Natural killer cell (primary cell): ENCODE results near the gene KDM2B. TPM values are rescaled to one million over a fixed set of nuclear protein-coding genes. Genes with fewer than 3 reads are reported as not detected.
A peak's percentile ranks its signal among the peaks of the same experiment; 100 is the strongest.

ENCODE experiments used
- ATAC-seq, 3 donors: fragments of 150-1000 bp in 2 of 3; fragments of 200-7000 bp in 1 of 3; cut with Tn5 transposase; 1 replicate in 1 of 3; 2 replicates in 2 of 3; pipeline ENCODE4 v1.10.0; 2021; ENCODE audit warnings: mild to moderate bottlenecking in 2 of 3, moderate library complexity in 2 of 3
- DNase-seq, 2 donors: peaks; one replicate each; pipeline versions ENCODE4 v3.0.0 to v3.0.0-alpha.2; 2013 to 2021; ENCODE audit warnings: mixed read lengths in 1 of 2
- H3K27ac ChIP-seq: one replicate; pipeline ENCODE4 v1.5.1; 2013; ENCODE audit warnings: mild to moderate bottlenecking, low read length
- H3K27me3 ChIP-seq: one replicate; pipeline ENCODE4 v1.6.1; 2013; ENCODE audit warnings: low read length; ENCODE audit not compliant: control insufficient read depth, insufficient read depth
- H3K36me3 ChIP-seq: one replicate; pipeline ENCODE4 v1.6.1; 2013; ENCODE audit warnings: low read length; ENCODE audit not compliant: control insufficient read depth, insufficient read depth
- H3K4me1 ChIP-seq: one replicate; pipeline ENCODE4 v1.6.1; 2013; ENCODE audit warnings: low read length; ENCODE audit not compliant: control insufficient read depth, insufficient read depth
- H3K4me3 ChIP-seq: one replicate; pipeline ENCODE4 v1.5.1; 2013; ENCODE audit warnings: low read length
- H3K9me3 ChIP-seq: one replicate; pipeline ENCODE4 v1.6.1; 2013; ENCODE audit warnings: low read length; ENCODE audit not compliant: control insufficient read depth, insufficient read depth
- H3K27ac Mint-ChIP-seq, 2 donors: one replicate each; pipeline ENCODE4 v1.8.0; 2022; ENCODE audit warnings: mild to moderate bottlenecking in 2 of 2, mixed read lengths in 2 of 2, moderate library complexity in 1 of 2
- H3K27me3 Mint-ChIP-seq, 2 donors: one replicate each; pipeline ENCODE4 v1.8.0; 2022; ENCODE audit warnings: low read depth in 2 of 2, mixed read lengths in 2 of 2
- H3K36me3 Mint-ChIP-seq: one replicate; pipeline ENCODE4 v1.8.0; 2022; ENCODE audit warnings: mixed read lengths
- H3K4me1 Mint-ChIP-seq, 2 donors: one replicate each; pipeline ENCODE4 v1.8.0; 2022; ENCODE audit warnings: mixed read lengths in 2 of 2
- H3K4me3 Mint-ChIP-seq: one replicate; pipeline ENCODE4 v1.8.0; 2022; ENCODE audit warnings: mild to moderate bottlenecking, moderate library complexity, mixed read lengths
- H3K9me3 Mint-ChIP-seq, 2 donors: one replicate each; pipeline ENCODE4 v1.8.0; 2022; ENCODE audit warnings: mixed read lengths in 2 of 2
- CTCF ChIP-seq: fragments of 200-600 bp; IDR thresholded peaks from one replicate; pipeline ENCODE4 v1.8.0; 2022; ENCODE audit warnings: antibody characterized with exemption
- WGBS: methylation state at CpG from one replicate; pipeline ENCODE4 v1.1.7; 2013; ENCODE audit warnings: missing lambda C conversion rate; ENCODE audit not compliant: insufficient coverage; 5-methylcytosine and 5-hydroxymethylcytosine counted together
- intact Hi-C: fragments of 100-400 bp; cut with micrococcal nuclease; formaldehyde crosslinking; loops from one replicate; pipeline ENCODE4 v1.14.2; 2022
- total RNA-seq, 4 donors: library from RNA; stranded (reverse); fragments of 120-200 nt in 1 of 4; gene quantifications; one replicate each; pipeline versions ENCODE4 v1.2.3 to v1.2.4, GENCODE V29; 2013 to 2022

Gene KDM2B
- total RNA-seq, 3 donors from 2014 or later (not counting 1 experiment from before 2014, with no cell fraction given): 97.3 to 106 (median 98.1) TPM

GRCh38 chr12:121536899-121537813 is 43.7 kb downstream of the KDM2B start:
- peaks cover 10% of the 10 kb centered on the region for H3K36me3 ChIP-seq
- Mint-ChIP-seq H3K9me3 (no peaks in the 10 kb centered on the region), H3K27me3 (no peaks in the 10 kb centered on the region), H3K4me3 (peak overlapping the region; percentile 82), H3K4me1 (peaks cover 32 to 45% of the 10 kb centered on the region in 2 donors), H3K27ac (peak overlapping the region; percentile 82 to 83), H3K36me3 (no peaks in the 10 kb centered on the region)
- WGBS: under 1% methylated on average over 73 of the region's 73 CpGs
- no peak for TF ChIP-seq CTCF
- peak; percentile 68 to 78 for DNase-seq
- H3K4me3 ChIP-seq: peak overlapping the region; percentile 53
- intact Hi-C loops: loop anchor here (1.0 to 5.0 kb wide), 3 partner anchors 20 to 55 kb away; no protein-coding TSS in a partner anchor
- peak overlapping the region; percentile 95 for H3K27ac ChIP-seq
- peaks cover 48% of the 10 kb centered on the region for H3K4me1 ChIP-seq
- H3K9me3 ChIP-seq: no peaks in the 10 kb centered on the region
- peak; percentile 54 to 85 (median 74) for ATAC-seq
- no peaks in the 10 kb centered on the region for H3K27me3 ChIP-seq

GRCh38 chr12:121536054-121536898 is 44.5 kb downstream of the KDM2B start:
- WGBS: 41% methylated on average over 36 of the region's 36 CpGs
- DNase-seq (peak; percentile 64 to 83), ATAC-seq (peak; percentile 20 to 52 (median 40))
- no peak for TF ChIP-seq CTCF
- H3K36me3 Mint-ChIP-seq: no peaks in the 10 kb centered on the region
- H3K4me1 ChIP-seq: peaks cover 55% of the 10 kb centered on the region
- peak overlapping the region; percentile 82 for H3K4me3 Mint-ChIP-seq
- no peaks in the 10 kb centered on the region for H3K9me3 Mint-ChIP-seq
- H3K36me3 ChIP-seq: peaks cover 12% of the 10 kb centered on the region
- H3K27me3 ChIP-seq: no peaks in the 10 kb centered on the region
- no peaks in the 10 kb centered on the region for H3K27me3 Mint-ChIP-seq
- H3K27ac ChIP-seq: peak overlapping the region; percentile 95
- peaks cover 36 to 48% of the 10 kb centered on the region in 2 donors for H3K4me1 Mint-ChIP-seq
- H3K27ac Mint-ChIP-seq: peak overlapping the region; percentile 82 to 83
- intact Hi-C loops: loop anchor here (5.0 kb wide), 2 partner anchors 34 to 56 kb away; no protein-coding TSS in a partner anchor
- H3K9me3 ChIP-seq: no peaks in the 10 kb centered on the region
- peak overlapping the region; percentile 53 for H3K4me3 ChIP-seq

GRCh38 chr12:121535150-121536053 is 45.4 kb downstream of the KDM2B start:
- Mint-ChIP-seq H3K4me3 (peak overlapping the region; percentile 77), H3K27ac (peak overlapping the region; percentile 82), H3K36me3 (no peaks in the 10 kb centered on the region), H3K4me1 (peaks cover 44 to 57% of the 10 kb centered on the region in 2 donors), H3K27me3 (no peaks in the 10 kb centered on the region), H3K9me3 (no peaks in the 10 kb centered on the region)
- no peak for TF ChIP-seq CTCF
- WGBS: 46% methylated on average over 11 of the region's 13 CpGs
- ATAC-seq (no peak), DNase-seq (peak in 1 of 2 donors; percentile 46)
- Histone ChIP-seq H3K9me3 (no peaks in the 10 kb centered on the region), H3K4me3 (peak overlapping the region; percentile 53), H3K36me3 (peaks cover 12% of the 10 kb centered on the region), H3K4me1 (peaks cover 64% of the 10 kb centered on the region), H3K27ac (peak overlapping the region; percentile 95), H3K27me3 (no peaks in the 10 kb centered on the region)
- intact Hi-C loops: loop anchor here (5.0 kb wide), 2 partner anchors 33 to 57 kb away; no protein-coding TSS in a partner anchor
